ENCODE measurements around the gene CCDC183. TPM values are rescaled to one million over a fixed set of nuclear protein-coding genes. Genes with fewer than 3 reads are reported as not detected.
A peak's percentile ranks its signal among the peaks of the same experiment; 100 is the strongest.
"Not testable (repeated sequence)": the region's sequence is repeated elsewhere in the genome, so short reads cannot be mapped to it uniquely, and the experiment has no call there.

Gene CCDC183
- total RNA-seq, 1 donor from 2014 or later = 3.7 TPM

GRCh38 chr9:136799079-136799853 lies 3.1 kb downstream of the CCDC183 start:
- ATAC-seq = peak; percentile 52 to 60
- intact Hi-C loops (cut with DNase I) = no loop called here
- TF ChIP-seq CTCF (IDR thresholded peaks at IDR 0.05) = no peak
- H3K9me3 ChIP-seq = no peaks in the 10 kb centered on the region
- H3K36me3 ChIP-seq = no peaks in the 10 kb centered on the region
- peak overlapping the region; percentile 56 for H3K27ac ChIP-seq
- H3K4me3 ChIP-seq = peak overlapping the region; percentile 55
- H3K4me1 ChIP-seq = peaks cover 32% of the 10 kb centered on the region
- H3K27me3 ChIP-seq (ENCODE audit: low read depth) = peaks cover 50% of the 10 kb centered on the region
- DNase-seq = peak; percentile 81

GRCh38 chr9:136799854-136800657 lies 3.9 kb downstream of the CCDC183 start:
- no peak for TF ChIP-seq CTCF (IDR thresholded peaks at IDR 0.05)
- peaks cover 32% of the 10 kb centered on the region for H3K4me1 ChIP-seq
- intact Hi-C loops (cut with DNase I) = no loop called here
- peak overlapping the region; percentile 55 for H3K4me3 ChIP-seq
- peak; percentile 94 for DNase-seq
- H3K27ac ChIP-seq = peak overlapping the region; percentile 73
- no peaks in the 10 kb centered on the region for H3K9me3 ChIP-seq
- no peaks in the 10 kb centered on the region for H3K36me3 ChIP-seq
- ATAC-seq = peak; percentile 91
- H3K27me3 ChIP-seq (ENCODE audit: low read depth) = peaks cover 50% of the 10 kb centered on the region

- no peak overlapping the region for H3K4me3 ChIP-seq
- peaks cover 50% of the 10 kb centered on the region for H3K27me3 ChIP-seq (ENCODE audit: low read depth)
- no peaks in the 10 kb centered on the region for H3K36me3 ChIP-seq
- intact Hi-C loops (cut with DNase I) = no loop called here
- DNase-seq (no peak), ATAC-seq (no peak)
- no peak overlapping the region for H3K27ac ChIP-seq
- no peaks in the 10 kb centered on the region for H3K9me3 ChIP-seq
- peaks cover 46% of the 10 kb centered on the region for H3K4me1 ChIP-seq
- TF ChIP-seq CTCF (IDR thresholded peaks at IDR 0.05) = no peak
Observed at GRCh38 chr9:136802321-136802720, 6.2 kb downstream of the CCDC183 start.

- ATAC-seq; H3K27ac ChIP-seq; H3K9me3 ChIP-seq; H3K36me3 ChIP-seq; DNase-seq; intact Hi-C loops (cut with DNase I); H3K4me3 ChIP-seq: not testable (repeated sequence)
- Histone ChIP-seq H3K4me1 (peaks cover 46% of the 10 kb centered on the region), H3K27me3 (ENCODE audit: low read depth) (peaks cover 42% of the 10 kb centered on the region)
Observed at GRCh38 chr9:136803009-136803550, 6.9 kb downstream of the CCDC183 start.

GRCh38 chr9:136803551-136804508 lies 7.7 kb downstream of the CCDC183 start:
- no peak for TF ChIP-seq CTCF (IDR thresholded peaks at IDR 0.05)
- H3K36me3 ChIP-seq = no peaks in the 10 kb centered on the region
- H3K27ac ChIP-seq = no peak overlapping the region

More at GRCh38 chr9:136803551-136804508, 7.7 kb downstream of the CCDC183 start:
- Histone ChIP-seq H3K9me3 (no peaks in the 10 kb centered on the region), H3K4me3 (no peak overlapping the region), H3K27me3 (ENCODE audit: low read depth) (peaks cover 35% of the 10 kb centered on the region), H3K4me1 (peaks cover 46% of the 10 kb centered on the region)
- intact Hi-C loops (cut with DNase I) = no loop called here
- DNase-seq (no peak), ATAC-seq (no peak)

Data from lower lobe of right lung (tissue), 2 donors.